GM12878 (cell line): ENCODE measurements around the gene DCAF11. TPM values are rescaled to one million over a fixed set of nuclear protein-coding genes. Genes with fewer than 3 reads are reported as not detected.

Experiments used
- ATAC-seq: fragments of 200-7000 bp; cut with Tn5 transposase; 3 replicates; pipeline ENCODE4 v1.9.1; 2020; ENCODE audit warnings: mild to moderate bottlenecking, moderate library complexity
- BruUV-seq: library from RNA; stranded (reverse); fragments of 400-500 nt; replicated peaks from 2 replicates; lab custom pipeline; 2021; lab: Mats Ljungman, UMichigan
- CTCF ChIA-PET: fragments of 300-600 bp; sonication (Branson Sonifier 250); formaldehyde crosslinking; extraction: SDS; loops from one replicate; lab custom pipeline; 2021; ENCODE audit warnings: inconsistent platforms; lab: Yijun Ruan, JAX
- POLR2A ChIA-PET: fragments of 350-600 bp; formaldehyde crosslinking; extraction: SDS; loops from one replicate; lab custom pipeline; 2021; ENCODE audit warnings: inconsistent platforms; lab: Charles Lee
- RAD21 ChIA-PET: fragments of 300-600 bp; sonication (Branson Sonifier 250); formaldehyde crosslinking; loops from one replicate; lab custom pipeline; 2023; ENCODE audit warnings: antibody characterized with exemption; ENCODE audit not compliant: unreplicated experiment; lab: Charles Lee
- SMC1A ChIA-PET: fragments of 300-600 bp; sonication (Branson Sonifier 250); formaldehyde crosslinking; loops from one replicate; lab custom pipeline; 2023; ENCODE audit not compliant: unreplicated experiment, uncharacterized antibody; lab: Charles Lee
- DNase-seq: peaks from one replicate; pipeline ENCODE4 v3.0.0-alpha.2; 2011; ENCODE audit warnings: low read depth, low spot score
- FAIRE-seq: peaks from 3 replicates; lab custom pipeline; 2011; peaks lifted over from hg19 to GRCh38; lab: Jason Lieb, UNC
- H2AFZ ChIP-seq: 2 replicates; pipeline ENCODE4 v1.6.0; 2011; ENCODE audit warnings: low read depth, low read length, control low read depth; ENCODE audit not compliant: control insufficient read depth
- H3K27ac ChIP-seq: 2 replicates; pipeline ENCODE4 v1.5.1; 2011; ENCODE audit warnings: control low read depth; ENCODE audit not compliant: control insufficient read depth, insufficient read depth
- H3K27me3 ChIP-seq, 2 experiments: replicated peaks in 1 of 2; 2 replicates each; pipeline versions ENCODE4 v1.6.0 to v1.6.1; 2011; ENCODE audit warnings: low read length in 1 of 2; ENCODE audit not compliant: control insufficient read depth in 2 of 2, insufficient read depth in 2 of 2
- H3K36me3 ChIP-seq, 2 experiments: 2 replicates each; pipeline ENCODE4 v1.5.1; 2011; ENCODE audit warnings: low read length in 1 of 2; ENCODE audit not compliant: control insufficient read depth in 2 of 2, insufficient read depth in 2 of 2
- H3K4me1 ChIP-seq: 2 replicates; pipeline ENCODE4 v1.6.1; 2011; ENCODE audit warnings: mild to moderate bottlenecking, low read length, moderate library complexity, mixed read lengths; ENCODE audit not compliant: control insufficient read depth, insufficient read depth
- H3K4me2 ChIP-seq: 2 replicates; pipeline ENCODE4 v1.6.0; 2011; ENCODE audit warnings: control low read depth; ENCODE audit not compliant: control insufficient read depth, insufficient read depth
- H3K4me3 ChIP-seq: fragments of 200-600 bp; sonication (generic); 2 replicates; pipeline ENCODE4 v1.5.1; 2016
- H3K79me2 ChIP-seq: 2 replicates; pipeline ENCODE4 v1.6.0; 2011; ENCODE audit warnings: low read length; ENCODE audit not compliant: control insufficient read depth, insufficient read depth
- H3K9ac ChIP-seq: 2 replicates; pipeline ENCODE4 v1.8.0; 2011; ENCODE audit warnings: low read length, control low read depth, mixed read lengths; ENCODE audit not compliant: control insufficient read depth, insufficient read depth
- H3K9me3 ChIP-seq: replicated peaks from 3 replicates; pipeline ENCODE4 v1.5.1; 2011; ENCODE audit warnings: mild to moderate bottlenecking, low read length; ENCODE audit not compliant: control insufficient read depth, insufficient read depth
- H4K20me1 ChIP-seq: 2 replicates; pipeline ENCODE4 v1.6.0; 2011; ENCODE audit not compliant: control insufficient read depth, insufficient read depth
- CREB1 ChIP-seq: IDR thresholded peaks from 2 replicates; pipeline ENCODE4 v1.6.1; 2012; ENCODE audit warnings: low read depth, mild to moderate bottlenecking, inconsistent platforms
- ESRRA ChIP-seq: IDR thresholded peaks from 2 replicates; pipeline ENCODE4 v1.6.1; 2012; ENCODE audit warnings: mild to moderate bottlenecking, low read length, improper control_type of control experiment
- FOXM1 ChIP-seq: IDR thresholded peaks from 2 replicates; pipeline ENCODE4 v1.6.1; 2012; ENCODE audit warnings: low read depth, mild to moderate bottlenecking, inconsistent platforms, low read length, moderate library complexity
- HCFC1 ChIP-seq: fragments of 150-350 bp; IDR thresholded peaks from 2 replicates; pipeline ENCODE4 v1.6.1; 2014; ENCODE audit warnings: low read length
- IKZF2 ChIP-seq, 2 experiments: fragments of 450-650 bp; IDR thresholded peaks; 2 replicates each; pipeline ENCODE4 v1.6.1; 2017; ENCODE audit warnings: mild to moderate bottlenecking in 2 of 2, moderate library complexity in 2 of 2
- MLLT1 ChIP-seq: fragments of 450-650 bp; IDR thresholded peaks from 2 replicates; pipeline ENCODE4 v1.6.1; 2016; ENCODE audit warnings: mild to moderate bottlenecking
- MYB ChIP-seq: fragments of 150-350 bp; IDR thresholded peaks from 2 replicates; pipeline ENCODE4 v1.6.1; 2014; ENCODE audit warnings: mild to moderate bottlenecking, low read depth, low read length, borderline replicate concordance
- RAD21 ChIP-seq: IDR thresholded peaks from 2 replicates; pipeline ENCODE4 v1.6.1; 2011; ENCODE audit warnings: mild to moderate bottlenecking, low read depth, low read length, moderate library complexity; ENCODE audit not compliant: insufficient read depth
- RB1 ChIP-seq: fragments of 450-650 bp; formaldehyde crosslinking; IDR thresholded peaks from 2 replicates; pipeline ENCODE4 v1.6.1; 2017; ENCODE audit warnings: mild to moderate bottlenecking, borderline replicate concordance
- RELA ChIP-seq: fragments of 450-650 bp; IDR thresholded peaks from 2 replicates; pipeline ENCODE4 v1.8.0; 2014; ENCODE audit warnings: borderline replicate concordance; ENCODE audit not compliant: partially characterized antibody
- SIN3A ChIP-seq: IDR thresholded peaks from 2 replicates; pipeline ENCODE4 v1.6.1; 2012; ENCODE audit warnings: low read depth, low read length, improper control_type of control experiment
- SIX5 ChIP-seq: IDR thresholded peaks from 2 replicates; pipeline ENCODE4 v1.6.1; 2011; ENCODE audit warnings: mild to moderate bottlenecking, low read depth, low read length, moderate library complexity; ENCODE audit not compliant: severe bottlenecking
- TARDBP ChIP-seq: IDR thresholded peaks from 2 replicates; pipeline ENCODE4 v1.6.1; 2016; ENCODE audit warnings: borderline replicate concordance
- TCF3 ChIP-seq: IDR thresholded peaks from 2 replicates; pipeline ENCODE4 v1.6.1; 2012; ENCODE audit warnings: low read depth, mild to moderate bottlenecking, low read length, borderline replicate concordance; ENCODE audit not compliant: insufficient read depth
- USF2 ChIP-seq: IDR thresholded peaks from 2 replicates; pipeline ENCODE4 v1.6.1; 2011; ENCODE audit warnings: low read depth, low read length, improper control_type of control experiment, borderline replicate concordance
- WGBS: methylation state at CpG from one replicate; pipeline ENCODE4 v1.1.6; 2016; ENCODE audit warnings: low lambda C conversion rate; ENCODE audit not compliant: insufficient replicate concordance, insufficient coverage; ENCODE audit errors: missing lambda C conversion rate; 5-methylcytosine and 5-hydroxymethylcytosine counted together
- in situ Hi-C: fragments of 300-500 bp; cut with MboI; formaldehyde crosslinking; loops from 9 replicates; pipeline ENCODE4 v1.14.3; 2018; ENCODE audit warnings: mixed read lengths
- intact Hi-C: fragments of 100-400 bp; cut with micrococcal nuclease; formaldehyde crosslinking; loops from one replicate; pipeline ENCODE4 v1.14.2; 2022; ENCODE audit not compliant: unreplicated experiment
- polyA plus RNA-seq, 11 experiments: library from polyadenylated mRNA; depleted of rRNA in 4 of 11; unstranded in 6 of 11; stranded (reverse) in 5 of 11; fragments of >200 nt; fragmentation: Nextera tagmentation in 4 of 11; fragmentation: Illumina TruSeq in 1 of 11; extraction: Ambion mirVana in 4 of 11; extraction: Trizol in 1 of 11; gene quantifications; 1 replicate in 1 of 11; 2 replicates in 10 of 11; pipeline versions ENCODE4 v1.2.1 to v1.2.3, GENCODE V29; 2011 to 2016; ENCODE audit warnings: inconsistent platforms in 2 of 11, missing spikeins in 2 of 11, low read depth in 1 of 11
- total RNA-seq, 4 experiments: library from RNA; depleted of rRNA in 3 of 4; stranded (reverse); fragments of >200 nt in 3 of 4; fragmentation: Illumina TruSeq in 1 of 4; extraction: Trizol in 1 of 4; gene quantifications; 2 replicates each; pipeline versions ENCODE4 v1.2.1 to v1.2.3, GENCODE V29; 2013 to 2021
- TF ChIP-seq, protein P1 (sequence below): fragments of 150-350 bp; IDR thresholded peaks from 2 replicates; pipeline ENCODE4 v1.6.1; 2014; ENCODE audit warnings: mild to moderate bottlenecking, low read depth, low read length
- TF ChIP-seq, protein P2 (sequence below): fragments of 450-650 bp; IDR thresholded peaks from 2 replicates; pipeline ENCODE4 v1.6.1; 2017; ENCODE audit warnings: mild to moderate bottlenecking, moderate library complexity

The DCAF11 gene
- total and polyA plus RNA-seq, 10 of the 15 experiments (the other 5 are each of a cell fraction or from before 2014, with no cell fraction given): 13.4 to 91.2 (median 68.7) TPM

DNA sequence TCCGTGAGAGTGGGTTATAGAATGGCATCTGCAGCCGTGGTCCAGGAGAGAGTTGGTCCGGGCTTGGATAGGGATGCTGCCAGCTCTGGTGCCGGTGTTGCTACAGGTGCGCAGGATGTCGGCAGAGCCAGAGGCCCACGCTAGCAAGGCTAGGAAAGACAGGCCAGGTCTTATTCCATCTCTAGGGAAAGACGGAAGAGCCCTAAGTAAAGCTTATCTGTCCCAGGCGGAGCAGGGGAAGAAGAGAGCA lies 20.9 kb downstream of the DCAF11 start:
- ChIA-PET RAD21 (interaction anchor here (1.0 to 6.8 kb wide), 13 partner anchors 8 to 110 kb away, joined by 3 to 69 read pairs (median 8); partner anchors contain the start of genes DCAF11, IRF9, MDP1 and NRL), CTCF (interaction anchor here (1.0 to 4.9 kb wide), 7 partner anchors 11 to 171 kb away, joined by 3 to 39 read pairs (median 5); partner anchors contain the start of genes DCAF11, IRF9, NRL and PSME2), POLR2A (interaction anchor here (0.8 to 11.6 kb wide), 15 partner anchors 9 to 135 kb away, joined by 3 to 276 read pairs (median 6); partner anchors contain the start of genes DCAF11, IPO4, IRF9 and NRL), SMC1A (interaction anchor here (1.5 to 7.7 kb wide), 6 partner anchors 10 to 107 kb away, joined by 5 to 70 read pairs (median 20); partner anchors contain the start of genes DCAF11, IRF9, NRL and PSME2)
- in situ Hi-C loops: no loop called here
- Histone ChIP-seq H2AFZ (peak overlapping the region; percentile 83), H3K4me1 (peaks cover 40% of the 10 kb centered on the region), H3K27me3 (no peaks in the 10 kb centered on the region), H3K27ac (peak overlapping the region; percentile 68; the same call in 1 of the 2 replicates), H4K20me1 (no peaks in the 10 kb centered on the region), H3K9ac (peak overlapping the region; percentile 71), H3K79me2 (peaks cover 46% of the 10 kb centered on the region), H3K9me3 (no peaks in the 10 kb centered on the region), H3K36me3 (peaks cover 8 to 12% of the 10 kb centered on the region in 2 experiments; a peak in 3 of 4 replicates), H3K4me2 (peak overlapping the region; percentile 82), H3K4me3 (peak overlapping the region; percentile 66)
- DNase-seq (no peak), FAIRE-seq (no peak), ATAC-seq (no peak)
- intact Hi-C loops: no loop called here
- WGBS: 1% methylated on average over 9 of the region's 9 CpGs
- no TSS peak for BruUV-seq
- peak; percentile 61; the same call in 1 of the 2 replicates for TF ChIP-seq RB1
- TF ChIP-seq, protein P1, sequence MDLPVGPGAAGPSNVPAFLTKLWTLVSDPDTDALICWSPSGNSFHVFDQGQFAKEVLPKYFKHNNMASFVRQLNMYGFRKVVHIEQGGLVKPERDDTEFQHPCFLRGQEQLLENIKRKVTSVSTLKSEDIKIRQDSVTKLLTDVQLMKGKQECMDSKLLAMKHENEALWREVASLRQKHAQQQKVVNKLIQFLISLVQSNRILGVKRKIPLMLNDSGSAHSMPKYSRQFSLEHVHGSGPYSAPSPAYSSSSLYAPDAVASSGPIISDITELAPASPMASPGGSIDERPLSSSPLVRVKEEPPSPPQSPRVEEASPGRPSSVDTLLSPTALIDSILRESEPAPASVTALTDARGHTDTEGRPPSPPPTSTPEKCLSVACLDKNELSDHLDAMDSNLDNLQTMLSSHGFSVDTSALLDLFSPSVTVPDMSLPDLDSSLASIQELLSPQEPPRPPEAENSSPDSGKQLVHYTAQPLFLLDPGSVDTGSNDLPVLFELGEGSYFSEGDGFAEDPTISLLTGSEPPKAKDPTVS: no peak
- no peak for TF ChIP-seq RAD21
- no peak for TF ChIP-seq RELA
- TF ChIP-seq USF2: no peak
- no peak for TF ChIP-seq FOXM1
- TF ChIP-seq IKZF2 (IDR thresholded peaks at IDR 0.05): peak; percentile 5 to 41; a peak in 1 of 4 replicates
- TF ChIP-seq TARDBP: no peak
- no peak for TF ChIP-seq SIN3A
- no peak for TF ChIP-seq MYB
- TF ChIP-seq SIX5: no peak
- 0 out of 2 replicates have a peak, but pooled peaks have one; percentile 44 for TF ChIP-seq MLLT1
- TF ChIP-seq CREB1: no peak
- TF ChIP-seq TCF3: no peak
- TF ChIP-seq, protein P2, sequence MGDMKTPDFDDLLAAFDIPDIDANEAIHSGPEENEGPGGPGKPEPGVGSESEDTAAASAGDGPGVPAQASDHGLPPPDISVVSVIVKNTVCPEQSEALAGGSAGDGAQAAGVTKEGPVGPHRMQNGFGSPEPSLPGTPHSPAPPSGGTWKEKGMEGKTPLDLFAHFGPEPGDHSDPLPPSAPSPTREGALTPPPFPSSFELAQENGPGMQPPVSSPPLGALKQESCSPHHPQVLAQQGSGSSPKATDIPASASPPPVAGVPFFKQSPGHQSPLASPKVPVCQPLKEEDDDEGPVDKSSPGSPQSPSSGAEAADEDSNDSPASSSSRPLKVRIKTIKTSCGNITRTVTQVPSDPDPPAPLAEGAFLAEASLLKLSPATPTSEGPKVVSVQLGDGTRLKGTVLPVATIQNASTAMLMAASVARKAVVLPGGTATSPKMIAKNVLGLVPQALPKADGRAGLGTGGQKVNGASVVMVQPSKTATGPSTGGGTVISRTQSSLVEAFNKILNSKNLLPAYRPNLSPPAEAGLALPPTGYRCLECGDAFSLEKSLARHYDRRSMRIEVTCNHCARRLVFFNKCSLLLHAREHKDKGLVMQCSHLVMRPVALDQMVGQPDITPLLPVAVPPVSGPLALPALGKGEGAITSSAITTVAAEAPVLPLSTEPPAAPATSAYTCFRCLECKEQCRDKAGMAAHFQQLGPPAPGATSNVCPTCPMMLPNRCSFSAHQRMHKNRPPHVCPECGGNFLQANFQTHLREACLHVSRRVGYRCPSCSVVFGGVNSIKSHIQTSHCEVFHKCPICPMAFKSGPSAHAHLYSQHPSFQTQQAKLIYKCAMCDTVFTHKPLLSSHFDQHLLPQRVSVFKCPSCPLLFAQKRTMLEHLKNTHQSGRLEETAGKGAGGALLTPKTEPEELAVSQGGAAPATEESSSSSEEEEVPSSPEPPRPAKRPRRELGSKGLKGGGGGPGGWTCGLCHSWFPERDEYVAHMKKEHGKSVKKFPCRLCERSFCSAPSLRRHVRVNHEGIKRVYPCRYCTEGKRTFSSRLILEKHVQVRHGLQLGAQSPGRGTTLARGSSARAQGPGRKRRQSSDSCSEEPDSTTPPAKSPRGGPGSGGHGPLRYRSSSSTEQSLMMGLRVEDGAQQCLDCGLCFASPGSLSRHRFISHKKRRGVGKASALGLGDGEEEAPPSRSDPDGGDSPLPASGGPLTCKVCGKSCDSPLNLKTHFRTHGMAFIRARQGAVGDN: 0 out of 2 replicates have a peak, but pooled peaks have one; percentile 17
- no peak for TF ChIP-seq HCFC1
- no peak for TF ChIP-seq ESRRA
